HepG2 (cell line): ENCODE measurements around the gene UQCR10. TPM values are rescaled to one million over a fixed set of nuclear protein-coding genes. Genes with fewer than 3 reads are reported as not detected.

ENCODE experiments used
- CBFB ChIP-seq: sonication (generic); formaldehyde crosslinking; IDR thresholded peaks from 2 replicates; pipeline ENCODE4 v1.4.0; 2020; ENCODE audit warnings: missing genetic modification reagents
- CHCHD3 ChIP-seq: sonication (generic); formaldehyde crosslinking; IDR thresholded peaks from 2 replicates; pipeline ENCODE4 v1.8.0; 2022; ENCODE audit warnings: mild to moderate bottlenecking, missing genetic modification reagents, moderate library complexity
- DNMT3B ChIP-seq: conservative IDR thresholded peaks from 2 replicates; pipeline ENCODE4 v1.6.1; 2016; ENCODE audit warnings: missing biosample characterization, control low read depth
- EEA1 ChIP-seq: sonication (generic); formaldehyde crosslinking; IDR thresholded peaks from 2 replicates; pipeline ENCODE4 v1.5.1; 2020; ENCODE audit warnings: mild to moderate bottlenecking, missing genetic modification reagents, borderline replicate concordance
- EHMT2 ChIP-seq: fragments of 200-600 bp; sonication (generic); IDR thresholded peaks from 2 replicates; pipeline ENCODE4 v1.7.0; 2017; ENCODE audit warnings: antibody characterized with exemption, low read depth, low read length, borderline replicate concordance
- HIVEP1 ChIP-seq: sonication (generic); formaldehyde crosslinking; IDR thresholded peaks from 2 replicates; pipeline ENCODE4 v1.4.0; 2020; ENCODE audit warnings: mild to moderate bottlenecking, missing genetic modification reagents
- JARID2 ChIP-seq: sonication (generic); formaldehyde crosslinking; IDR thresholded peaks from 2 replicates; pipeline ENCODE4 v1.8.1; 2023; ENCODE audit warnings: missing genetic modification reagents, inconsistent platforms; ENCODE audit not compliant: insufficient replicate concordance
- KAT7 ChIP-seq: IDR thresholded peaks from 2 replicates; pipeline ENCODE4 v1.6.1; 2018; ENCODE audit warnings: borderline replicate concordance, missing compliant biosample characterization
- NFE2L2 ChIP-seq: fragments of 150-350 bp; IDR thresholded peaks from 2 replicates; pipeline ENCODE4 v1.6.1; 2014; ENCODE audit warnings: low read length
- NR2F2 ChIP-seq: IDR thresholded peaks from 2 replicates; pipeline ENCODE4 v1.6.1; 2012; ENCODE audit warnings: low read depth, inconsistent platforms, borderline replicate concordance
- RELA ChIP-seq: sonication (generic); formaldehyde crosslinking; IDR thresholded peaks from 2 replicates; pipeline ENCODE4 v1.4.0; 2020; ENCODE audit warnings: missing genetic modification reagents
- ZMAT3 ChIP-seq: sonication (generic); formaldehyde crosslinking; conservative IDR thresholded peaks from 2 replicates; pipeline ENCODE4 v1.7.0; 2021; ENCODE audit warnings: missing genetic modification reagents
- ZMYM2 ChIP-seq: sonication (generic); formaldehyde crosslinking; IDR thresholded peaks from 2 replicates; pipeline ENCODE4 v1.8.0; 2022; ENCODE audit warnings: mild to moderate bottlenecking, missing genetic modification reagents
- ZNF207 ChIP-seq: fragments of 450-650 bp; IDR thresholded peaks from 2 replicates; pipeline ENCODE4 v1.6.1; 2016; ENCODE audit warnings: antibody characterized with exemption, borderline replicate concordance
- ZNF224 ChIP-seq: sonication (generic); formaldehyde crosslinking; IDR thresholded peaks from 2 replicates; pipeline ENCODE4 v1.5.0; 2020; ENCODE audit warnings: mild to moderate bottlenecking, missing genetic modification reagents
- ZNF260 ChIP-seq: sonication (generic); formaldehyde crosslinking; IDR thresholded peaks from 2 replicates; pipeline ENCODE4 v1.4.0; 2020; ENCODE audit warnings: missing genetic modification reagents, low read depth, mild to moderate bottlenecking, borderline replicate concordance
- ZNF333 ChIP-seq: sonication (generic); formaldehyde crosslinking; IDR thresholded peaks from 2 replicates; pipeline ENCODE4 v1.4.0; 2020; ENCODE audit warnings: mild to moderate bottlenecking, missing genetic modification reagents, borderline replicate concordance
- ZNF709 ChIP-seq: sonication (generic); formaldehyde crosslinking; IDR thresholded peaks from 2 replicates; pipeline ENCODE4 v1.5.0; 2020; ENCODE audit warnings: mild to moderate bottlenecking, missing genetic modification reagents
- polyA plus RNA-seq, 8 experiments: library from polyadenylated mRNA; depleted of rRNA in 3 of 8; stranded (reverse) in 7 of 8; unstranded in 1 of 8; fragments of >200 nt; fragmentation: Illumina TruSeq in 4 of 8; extraction: Trizol in 4 of 8; gene quantifications; 2 replicates each; pipeline versions ENCODE4 v1.2.1 to v1.2.3, GENCODE V29; 2011 to 2016; ENCODE audit warnings: low read depth in 4 of 8, missing spikeins in 1 of 8, mixed read lengths in 1 of 8; ENCODE audit not compliant: insufficient read depth in 1 of 8
- total RNA-seq, 5 experiments: library from RNA; depleted of rRNA; stranded (reverse); fragments of >200 nt; fragmentation: Illumina TruSeq; extraction: Trizol; gene quantifications; 2 replicates each; pipeline ENCODE4 v1.2.3, GENCODE V29; 2016; ENCODE audit warnings: low read depth in 1 of 5
- TF ChIP-seq, protein P1 (sequence below): sonication (generic); formaldehyde crosslinking; IDR thresholded peaks from 2 replicates; pipeline ENCODE4 v1.4.0; 2020; ENCODE audit warnings: missing genetic modification reagents
- TF ChIP-seq, protein P2 (sequence below): sonication (generic); formaldehyde crosslinking; IDR thresholded peaks from 2 replicates; pipeline ENCODE4 v1.4.0; 2020; ENCODE audit warnings: mild to moderate bottlenecking, missing genetic modification reagents
- TF ChIP-seq, protein P3 (sequence below): sonication (generic); formaldehyde crosslinking; IDR thresholded peaks from 2 replicates; pipeline ENCODE4 v1.4.0; 2020; ENCODE audit warnings: missing genetic modification reagents, borderline replicate concordance
- TF ChIP-seq, protein P4 (sequence below): sonication (generic); formaldehyde crosslinking; IDR thresholded peaks from 2 replicates; pipeline ENCODE4 v1.8.1; 2023; ENCODE audit warnings: mild to moderate bottlenecking, missing genetic modification reagents, borderline replicate concordance
- TF ChIP-seq, protein P5 (sequence below): IDR thresholded peaks from 2 replicates; pipeline ENCODE4 v1.4.0; 2020; ENCODE audit warnings: mild to moderate bottlenecking, missing genetic modification reagents

The UQCR10 gene
- total and polyA plus RNA-seq, 2 of the 13 experiments (the other 11 are each of a cell fraction or from before 2014, with no cell fraction given): 225 to 232 TPM

DNA sequence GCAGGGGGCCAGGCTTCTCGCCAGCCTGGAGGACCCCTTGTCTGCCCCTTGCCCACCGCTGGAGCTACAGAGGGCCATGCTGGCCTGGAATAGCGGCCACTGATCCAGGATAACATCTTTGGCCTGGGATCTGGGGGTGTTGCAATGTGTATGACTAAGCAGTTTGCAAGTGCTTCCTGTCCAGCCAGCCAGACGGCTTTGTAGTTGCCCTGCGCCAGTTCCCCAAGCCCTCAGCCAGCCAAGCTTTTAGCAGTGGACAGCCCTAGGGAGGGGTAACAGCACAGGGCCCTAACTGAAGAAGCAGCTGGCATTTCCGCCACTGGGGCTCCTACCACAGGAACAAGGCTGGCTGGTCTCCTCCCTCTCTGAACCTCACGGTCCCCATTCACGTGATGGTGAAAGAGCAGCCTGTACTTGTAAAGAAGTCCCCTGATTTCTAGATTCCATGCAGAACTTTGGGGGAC lies 32.1 kb downstream of the UQCR10 start (continued):
- TF ChIP-seq ZNF207: no peak
- TF ChIP-seq ZMYM2: no peak
- TF ChIP-seq, protein P1, sequence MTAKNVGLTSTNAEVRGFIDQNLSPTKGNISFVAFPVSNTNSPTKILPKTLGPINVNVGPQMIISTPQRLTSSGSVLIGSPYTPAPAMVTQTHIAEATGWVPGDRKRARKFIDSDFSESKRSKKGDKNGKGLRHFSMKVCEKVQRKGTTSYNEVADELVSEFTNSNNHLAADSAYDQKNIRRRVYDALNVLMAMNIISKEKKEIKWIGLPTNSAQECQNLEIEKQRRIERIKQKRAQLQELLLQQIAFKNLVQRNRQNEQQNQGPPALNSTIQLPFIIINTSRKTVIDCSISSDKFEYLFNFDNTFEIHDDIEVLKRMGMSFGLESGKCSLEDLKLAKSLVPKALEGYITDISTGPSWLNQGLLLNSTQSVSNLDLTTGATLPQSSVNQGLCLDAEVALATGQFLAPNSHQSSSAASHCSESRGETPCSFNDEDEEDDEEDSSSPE (CRISPR knock-in tag): no peak
- TF ChIP-seq, protein P2, sequence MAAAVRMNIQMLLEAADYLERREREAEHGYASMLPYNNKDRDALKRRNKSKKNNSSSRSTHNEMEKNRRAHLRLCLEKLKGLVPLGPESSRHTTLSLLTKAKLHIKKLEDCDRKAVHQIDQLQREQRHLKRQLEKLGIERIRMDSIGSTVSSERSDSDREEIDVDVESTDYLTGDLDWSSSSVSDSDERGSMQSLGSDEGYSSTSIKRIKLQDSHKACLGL (CRISPR knock-in tag): no peak
- TF ChIP-seq EEA1 (CRISPR knock-in tag): no peak
- TF ChIP-seq CHCHD3: no peak
- TF ChIP-seq, protein P3, sequence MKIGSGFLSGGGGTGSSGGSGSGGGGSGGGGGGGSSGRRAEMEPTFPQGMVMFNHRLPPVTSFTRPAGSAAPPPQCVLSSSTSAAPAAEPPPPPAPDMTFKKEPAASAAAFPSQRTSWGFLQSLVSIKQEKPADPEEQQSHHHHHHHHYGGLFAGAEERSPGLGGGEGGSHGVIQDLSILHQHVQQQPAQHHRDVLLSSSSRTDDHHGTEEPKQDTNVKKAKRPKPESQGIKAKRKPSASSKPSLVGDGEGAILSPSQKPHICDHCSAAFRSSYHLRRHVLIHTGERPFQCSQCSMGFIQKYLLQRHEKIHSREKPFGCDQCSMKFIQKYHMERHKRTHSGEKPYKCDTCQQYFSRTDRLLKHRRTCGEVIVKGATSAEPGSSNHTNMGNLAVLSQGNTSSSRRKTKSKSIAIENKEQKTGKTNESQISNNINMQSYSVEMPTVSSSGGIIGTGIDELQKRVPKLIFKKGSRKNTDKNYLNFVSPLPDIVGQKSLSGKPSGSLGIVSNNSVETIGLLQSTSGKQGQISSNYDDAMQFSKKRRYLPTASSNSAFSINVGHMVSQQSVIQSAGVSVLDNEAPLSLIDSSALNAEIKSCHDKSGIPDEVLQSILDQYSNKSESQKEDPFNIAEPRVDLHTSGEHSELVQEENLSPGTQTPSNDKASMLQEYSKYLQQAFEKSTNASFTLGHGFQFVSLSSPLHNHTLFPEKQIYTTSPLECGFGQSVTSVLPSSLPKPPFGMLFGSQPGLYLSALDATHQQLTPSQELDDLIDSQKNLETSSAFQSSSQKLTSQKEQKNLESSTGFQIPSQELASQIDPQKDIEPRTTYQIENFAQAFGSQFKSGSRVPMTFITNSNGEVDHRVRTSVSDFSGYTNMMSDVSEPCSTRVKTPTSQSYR (CRISPR knock-in tag): 0 out of 2 replicates have a peak, but pooled peaks have one; percentile 17
- TF ChIP-seq ZMAT3: no peak
- no peak for TF ChIP-seq JARID2 (CRISPR knock-in tag)
- no peak for TF ChIP-seq ZNF224 (CRISPR knock-in tag)
- no peak for TF ChIP-seq EHMT2
- TF ChIP-seq CBFB (CRISPR knock-in tag): 0 out of 2 replicates have a peak, but pooled peaks have one; percentile 47
- TF ChIP-seq HIVEP1: no peak
- no peak for TF ChIP-seq NR2F2
- TF ChIP-seq RELA: 0 out of 2 replicates have a peak, but pooled peaks have one; percentile 45
- 0 out of 2 replicates have a peak, but pooled peaks have one; percentile 52 for TF ChIP-seq KAT7 (CRISPR knock-in tag)
- no peak for TF ChIP-seq ZNF333 (CRISPR knock-in tag)
- peak; percentile 98 for TF ChIP-seq NFE2L2
- TF ChIP-seq DNMT3B: 0 out of 2 replicates have a peak, but pooled peaks have one; percentile 70
- no peak for TF ChIP-seq ZNF709 (CRISPR knock-in tag)
- TF ChIP-seq, protein P4, sequence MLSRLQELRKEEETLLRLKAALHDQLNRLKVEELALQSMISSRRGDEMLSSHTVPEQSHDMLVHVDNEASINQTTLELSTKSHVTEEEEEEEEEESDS (CRISPR knock-in tag): no peak
- TF ChIP-seq, protein P5, sequence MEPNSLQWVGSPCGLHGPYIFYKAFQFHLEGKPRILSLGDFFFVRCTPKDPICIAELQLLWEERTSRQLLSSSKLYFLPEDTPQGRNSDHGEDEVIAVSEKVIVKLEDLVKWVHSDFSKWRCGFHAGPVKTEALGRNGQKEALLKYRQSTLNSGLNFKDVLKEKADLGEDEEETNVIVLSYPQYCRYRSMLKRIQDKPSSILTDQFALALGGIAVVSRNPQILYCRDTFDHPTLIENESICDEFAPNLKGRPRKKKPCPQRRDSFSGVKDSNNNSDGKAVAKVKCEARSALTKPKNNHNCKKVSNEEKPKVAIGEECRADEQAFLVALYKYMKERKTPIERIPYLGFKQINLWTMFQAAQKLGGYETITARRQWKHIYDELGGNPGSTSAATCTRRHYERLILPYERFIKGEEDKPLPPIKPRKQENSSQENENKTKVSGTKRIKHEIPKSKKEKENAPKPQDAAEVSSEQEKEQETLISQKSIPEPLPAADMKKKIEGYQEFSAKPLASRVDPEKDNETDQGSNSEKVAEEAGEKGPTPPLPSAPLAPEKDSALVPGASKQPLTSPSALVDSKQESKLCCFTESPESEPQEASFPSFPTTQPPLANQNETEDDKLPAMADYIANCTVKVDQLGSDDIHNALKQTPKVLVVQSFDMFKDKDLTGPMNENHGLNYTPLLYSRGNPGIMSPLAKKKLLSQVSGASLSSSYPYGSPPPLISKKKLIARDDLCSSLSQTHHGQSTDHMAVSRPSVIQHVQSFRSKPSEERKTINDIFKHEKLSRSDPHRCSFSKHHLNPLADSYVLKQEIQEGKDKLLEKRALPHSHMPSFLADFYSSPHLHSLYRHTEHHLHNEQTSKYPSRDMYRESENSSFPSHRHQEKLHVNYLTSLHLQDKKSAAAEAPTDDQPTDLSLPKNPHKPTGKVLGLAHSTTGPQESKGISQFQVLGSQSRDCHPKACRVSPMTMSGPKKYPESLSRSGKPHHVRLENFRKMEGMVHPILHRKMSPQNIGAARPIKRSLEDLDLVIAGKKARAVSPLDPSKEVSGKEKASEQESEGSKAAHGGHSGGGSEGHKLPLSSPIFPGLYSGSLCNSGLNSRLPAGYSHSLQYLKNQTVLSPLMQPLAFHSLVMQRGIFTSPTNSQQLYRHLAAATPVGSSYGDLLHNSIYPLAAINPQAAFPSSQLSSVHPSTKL (CRISPR knock-in tag): peak; percentile 78
- TF ChIP-seq ZNF260 (CRISPR knock-in tag): no peak
